HFF-Myc (cell line): ENCODE measurements around the gene PVALB.
A peak's percentile ranks its signal among the peaks of the same experiment; 100 is the strongest.

ENCODE experiments used
- DNase-seq: peaks from one replicate; pipeline ENCODE4 v3.0.0-alpha.2; 2011; ENCODE audit warnings: low read depth; ENCODE audit errors: extremely low read depth
- H3K4me3 ChIP-seq: replicated peaks from 2 replicates; pipeline ENCODE4 v1.5.1; 2011; ENCODE audit warnings: low read depth, mild to moderate bottlenecking, control low read depth, low read length
- CTCF ChIP-seq: IDR thresholded peaks from 2 replicates; pipeline ENCODE4 v1.5.1; 2012; ENCODE audit warnings: mild to moderate bottlenecking, low read depth, low read length, control low read depth; ENCODE audit errors: missing control alignments

Gene PVALB

GRCh38 chr22:36775964-36776669 lies 40.7 kb downstream of the PVALB start, which contains the start of gene IFT27:
TSS of gene IFT27 (minus strand) at chr22:36776119. CDS start at chr22:36775707, 412 bp downstream.
- TF ChIP-seq CTCF = no peak
- DNase-seq = peak; percentile 100
- H3K4me3 ChIP-seq = peak within 1 kb of the TSS; percentile 74

- peak overlapping the region; percentile 74 for H3K4me3 ChIP-seq
- no peak for TF ChIP-seq CTCF
- no peak for DNase-seq
Observed at GRCh38 chr22:36775586-36775963, 41.3 kb downstream of the PVALB start.

GRCh38 chr22:36773935-36774334 lies 42.9 kb downstream of the PVALB start:
- TF ChIP-seq CTCF = peak; percentile 44
- H3K4me3 ChIP-seq = no peak overlapping the region
- DNase-seq = no peak

GRCh38 chr22:36772451-36772850 lies 44.4 kb downstream of the PVALB start:
- no peak overlapping the region for H3K4me3 ChIP-seq
- TF ChIP-seq CTCF = no peak
- no peak for DNase-seq

- no peak overlapping the region for H3K4me3 ChIP-seq
- no peak for DNase-seq
- no peak for TF ChIP-seq CTCF
Observed at GRCh38 chr22:36771356-36772063, 45.3 kb downstream of the PVALB start.

GRCh38 chr22:36770513-36771231 lies 46.2 kb downstream of the PVALB start:
- no peak for DNase-seq
- no peak overlapping the region for H3K4me3 ChIP-seq
- TF ChIP-seq CTCF = no peak
